HG03457 (cell line): ENCODE data around the gene GUCA1A.

Experiments used
- ATAC-seq: cut with Tn5 transposase; IDR thresholded peaks from one replicate; pipeline ENCODE4 v1.9.1; 2021; ENCODE audit warnings: moderate number of reproducible peaks; ENCODE audit not compliant: unreplicated experiment

GUCA1A gene

DNA sequence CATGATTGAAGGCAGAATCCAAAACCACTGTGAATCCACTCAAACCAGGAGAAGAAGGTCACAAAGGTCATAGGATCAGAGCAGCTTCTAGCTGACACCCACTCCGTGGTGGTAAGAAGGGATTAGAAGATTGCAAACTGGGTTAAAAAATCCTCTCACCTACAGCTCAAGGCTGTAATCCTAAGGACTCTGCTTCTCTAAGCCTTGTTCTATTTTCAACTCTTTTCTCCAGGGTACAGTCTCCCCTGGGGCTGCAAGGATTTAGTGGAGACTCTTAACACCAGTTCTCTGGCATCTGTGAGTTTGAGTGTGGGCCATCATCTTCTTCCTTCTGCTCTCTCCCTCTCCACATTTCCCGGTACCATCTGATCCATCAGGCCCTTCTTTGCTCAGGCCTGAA is at the start of gene GUCA1A:
Gene GUCA1A (plus strand): TSS at position 264 of the 400 bp plus-strand sequence. CDS start 250 bp downstream, outside the sequence.
- ATAC-seq, result no peak

DNA sequence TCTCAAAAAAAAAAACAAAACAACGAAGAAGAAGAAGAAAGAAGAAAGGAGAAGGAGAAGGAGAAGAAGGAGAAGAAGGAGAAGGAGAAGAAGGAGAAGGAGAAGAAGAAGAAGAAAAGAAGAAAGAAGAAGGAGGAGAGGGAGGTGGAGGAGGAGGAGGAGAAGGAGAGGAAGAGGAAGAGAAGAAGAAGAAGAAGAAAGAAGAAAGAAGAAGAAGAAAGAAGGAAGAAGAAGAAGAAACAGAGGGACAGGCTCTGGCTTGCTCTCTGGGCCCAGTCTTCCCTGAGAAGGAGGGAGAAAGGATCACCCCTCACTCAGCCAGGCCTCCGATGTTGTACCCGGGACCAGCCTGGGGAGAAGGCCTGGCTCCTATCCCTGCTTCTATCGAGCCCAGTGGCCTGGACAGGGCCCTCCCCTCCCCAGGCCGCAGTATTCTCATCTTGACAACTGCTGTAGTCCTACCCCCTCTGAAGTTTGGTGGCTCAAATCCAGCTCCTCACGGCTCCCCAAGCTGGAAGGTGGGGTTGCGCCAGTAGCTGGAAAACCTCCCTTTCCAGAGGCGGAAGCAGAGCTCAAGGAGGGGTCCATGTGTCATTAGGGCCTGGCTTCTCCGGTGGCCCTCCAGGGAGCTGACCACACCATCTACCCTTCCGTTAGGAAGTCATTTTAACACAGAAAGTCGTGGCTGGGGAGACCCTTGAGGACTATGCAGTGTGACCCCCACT is 49.6 kb upstream of the GUCA1A start:
- no peak for ATAC-seq

DNA sequence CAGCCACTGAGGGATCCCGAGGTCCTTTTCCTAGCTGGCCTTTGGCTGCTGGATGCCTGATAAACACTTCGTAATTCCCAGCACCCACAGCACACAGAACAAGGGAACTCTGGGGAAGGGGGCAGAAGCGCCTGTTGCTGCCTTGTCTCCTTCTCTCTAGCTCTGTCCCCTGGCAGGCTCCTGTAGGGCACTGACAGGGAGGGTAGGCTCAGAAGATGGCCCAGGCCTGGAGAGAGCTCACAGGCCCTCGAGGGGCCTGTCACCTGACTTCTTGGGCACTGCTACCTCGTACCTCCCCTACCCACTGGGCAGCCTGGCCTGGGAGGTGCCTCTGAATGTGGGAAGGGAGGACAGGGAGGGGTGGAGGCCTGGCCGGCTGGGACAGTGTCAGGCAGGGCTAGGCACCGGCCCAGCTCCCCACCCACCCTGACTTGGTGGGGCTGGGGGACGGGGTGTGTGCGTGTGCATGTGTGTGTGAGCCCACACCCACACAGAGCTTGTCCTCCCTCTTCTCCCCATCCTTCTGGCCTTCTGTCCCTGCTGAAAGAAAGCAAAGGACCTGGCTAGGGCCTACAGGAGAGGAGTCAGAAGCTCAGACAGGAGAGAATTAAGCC is 48.8 kb upstream of the GUCA1A start:
- ATAC-seq, result no peak

DNA sequence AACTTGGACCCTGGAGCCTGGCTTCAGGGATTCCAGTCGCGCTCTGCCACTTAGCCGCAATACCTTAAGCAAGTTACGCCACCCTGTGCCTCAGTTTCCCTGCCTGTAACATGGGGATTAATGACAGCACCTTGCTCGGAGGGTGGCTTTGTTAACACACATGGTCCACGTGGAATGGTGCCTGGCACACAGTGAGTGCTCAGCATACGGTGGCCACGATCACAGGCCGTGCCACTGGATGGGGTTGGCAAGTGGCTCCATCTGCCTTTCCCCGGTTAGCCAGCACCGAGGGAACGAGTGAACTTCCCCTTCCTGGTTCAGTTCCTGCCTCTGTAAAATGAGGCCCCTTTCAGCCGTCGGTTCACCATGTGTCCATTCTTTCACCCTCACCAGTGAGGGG is 47.9 kb upstream of the GUCA1A start:
- no peak for ATAC-seq

DNA sequence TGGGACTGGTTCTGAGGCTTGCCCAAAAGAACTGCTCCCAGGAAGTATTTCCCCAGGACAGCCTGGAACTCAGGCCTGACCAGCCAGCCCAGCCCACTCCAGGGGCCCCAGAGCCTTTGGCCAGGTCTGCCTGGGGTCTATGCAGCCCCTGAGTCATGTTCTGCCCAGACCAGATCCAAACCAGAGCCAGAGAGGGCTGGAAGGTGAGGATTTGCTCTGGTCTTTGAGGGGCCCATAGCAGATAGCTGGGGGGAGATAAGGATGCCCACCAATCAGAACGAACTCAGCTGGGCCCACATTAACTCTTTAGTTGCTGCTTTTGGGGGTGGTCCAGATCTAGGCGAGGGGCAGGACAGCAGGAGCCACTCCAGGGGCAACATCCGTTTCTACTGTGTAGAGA is 47.5 kb upstream of the GUCA1A start:
- no peak for ATAC-seq

DNA sequence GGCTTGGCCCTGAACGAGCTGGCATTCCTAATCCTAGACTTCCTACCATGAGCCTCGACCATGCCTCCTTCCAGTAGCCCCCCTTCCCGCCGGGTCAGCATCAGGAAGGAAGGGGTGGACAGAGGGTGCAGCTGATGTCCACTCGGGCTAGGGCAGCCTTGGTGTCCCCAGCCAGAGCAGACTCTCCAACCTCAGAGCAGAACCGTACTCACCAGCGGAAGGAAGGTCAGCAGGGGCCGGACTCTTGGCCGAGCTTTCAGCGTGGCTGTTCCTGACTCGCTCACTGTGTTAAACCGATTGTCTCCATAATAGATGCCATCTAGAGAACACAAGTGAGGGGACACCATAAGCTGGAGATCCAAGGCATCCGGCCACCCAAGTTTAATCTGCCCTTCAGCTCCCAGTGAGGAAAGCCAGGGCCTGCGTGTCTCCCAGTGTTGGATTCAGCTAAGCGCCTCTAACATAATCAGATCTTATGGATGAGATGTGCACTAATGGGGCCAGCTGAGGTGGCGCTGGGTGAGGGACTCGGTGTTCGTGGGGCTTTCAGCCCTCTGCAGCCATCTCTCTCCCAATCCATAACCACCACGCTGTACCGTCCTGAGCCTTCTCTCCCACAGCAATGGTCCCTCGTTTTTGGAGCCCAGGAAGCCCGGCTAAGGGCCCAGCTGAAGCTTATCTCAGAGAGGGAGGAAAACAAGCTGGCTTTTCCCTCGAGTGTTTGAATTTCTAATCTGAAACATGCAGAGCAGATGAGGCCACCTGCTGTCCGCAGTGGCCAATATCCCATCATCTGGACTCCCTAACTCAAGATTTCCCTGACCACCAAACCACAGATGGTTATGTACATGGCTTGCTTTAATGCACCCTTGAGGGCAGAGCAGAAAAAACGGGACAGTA is 44.5 kb upstream of the GUCA1A start:
- ATAC-seq, result no peak

DNA sequence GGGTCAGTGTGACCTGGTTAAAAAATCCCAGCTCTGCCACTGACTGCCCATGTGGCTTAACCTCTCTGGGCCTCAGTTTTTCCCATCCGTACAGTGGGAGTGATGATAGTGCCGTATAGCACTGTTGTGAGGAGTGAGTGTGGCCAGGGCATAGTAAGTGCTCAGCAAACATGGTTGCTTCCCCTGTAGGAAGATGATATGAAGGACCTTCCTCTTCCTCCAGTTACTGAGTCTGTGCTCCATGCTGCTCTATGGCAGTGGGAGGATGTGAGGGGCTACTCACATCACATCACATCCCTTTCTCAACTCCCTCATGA is 43.8 kb upstream of the GUCA1A start:
- ATAC-seq, result no peak

DNA sequence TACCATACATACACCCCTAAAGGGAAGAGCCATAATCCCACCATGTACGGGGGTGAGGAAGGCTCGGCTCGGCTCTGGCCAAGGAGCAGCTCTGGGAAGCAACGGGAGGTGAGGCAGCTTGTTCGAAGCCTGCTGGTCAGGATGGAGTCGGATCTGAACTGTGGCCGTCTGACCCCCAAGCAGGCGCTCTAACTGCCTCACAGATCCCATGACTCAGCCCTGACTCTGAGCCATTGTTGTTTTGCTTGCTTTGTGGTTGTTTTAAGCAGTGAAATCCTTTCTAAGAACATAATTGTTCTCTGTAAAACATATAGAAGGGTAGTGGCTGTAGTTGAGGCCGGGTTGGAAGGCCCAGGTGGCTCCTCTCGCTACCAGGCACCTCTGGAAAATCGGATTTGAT is 41.6 kb upstream of the GUCA1A start:
- no peak for ATAC-seq

DNA sequence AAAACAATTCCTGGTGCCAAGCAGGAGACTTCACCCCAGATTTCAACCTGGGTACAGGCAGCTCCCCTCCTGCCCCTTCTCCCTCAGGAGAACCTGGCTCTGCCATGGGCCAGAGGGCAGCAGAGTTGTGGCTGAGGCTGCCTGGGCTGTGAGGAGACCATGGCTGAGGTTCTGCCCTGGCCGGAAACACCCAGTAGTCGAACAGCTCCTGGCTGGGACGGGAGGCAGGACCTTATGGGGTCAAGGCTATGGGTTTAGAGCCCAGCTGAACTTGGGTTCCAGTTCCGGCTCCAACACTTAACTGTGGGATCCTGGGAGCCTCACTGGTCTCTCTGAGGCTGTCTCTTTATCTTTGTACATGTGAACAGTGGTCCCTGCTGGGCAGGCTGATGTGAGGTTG is 39.2 kb upstream of the GUCA1A start:
- ATAC-seq, result no peak

DNA sequence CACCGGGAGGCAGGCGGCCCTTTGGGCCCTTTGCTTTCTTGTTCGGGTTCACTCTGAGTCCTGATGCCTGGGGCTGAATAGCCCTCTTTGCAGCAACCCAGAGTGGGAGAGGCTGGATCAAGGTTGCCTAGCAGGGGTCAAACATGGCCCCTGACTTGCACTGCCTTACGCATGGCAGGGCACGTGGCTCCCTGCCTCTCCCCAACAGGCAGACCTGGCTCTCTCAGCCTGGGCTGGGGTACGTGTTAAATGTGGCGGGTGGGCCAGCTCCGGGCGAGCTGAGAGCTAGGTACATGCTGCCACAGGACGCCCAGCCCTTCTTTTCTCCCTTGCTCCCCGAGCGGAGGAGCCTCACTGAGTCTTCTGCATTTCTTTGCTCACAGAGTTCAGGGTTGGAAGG is 38.0 kb upstream of the GUCA1A start:
- ATAC-seq, result no peak

DNA sequence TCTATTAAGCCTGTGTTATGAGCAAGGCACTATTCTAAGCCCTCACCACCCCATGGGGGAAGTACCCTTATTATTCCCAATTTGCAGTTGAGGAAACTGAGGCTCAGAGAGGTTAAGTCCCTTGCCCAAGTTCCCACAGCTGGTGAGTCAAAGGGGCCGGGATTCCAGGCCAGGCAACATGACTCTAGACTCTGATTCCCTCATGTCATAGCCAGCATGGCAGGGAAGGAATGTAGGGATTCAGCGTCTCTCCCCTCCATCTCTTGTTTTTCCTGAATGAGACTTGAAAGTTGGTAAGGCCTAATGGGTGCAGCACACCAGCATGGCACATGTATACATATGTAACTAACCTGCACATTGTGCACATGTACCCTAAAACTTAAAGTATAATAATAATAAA is 37.4 kb upstream of the GUCA1A start:
- no peak for ATAC-seq

DNA sequence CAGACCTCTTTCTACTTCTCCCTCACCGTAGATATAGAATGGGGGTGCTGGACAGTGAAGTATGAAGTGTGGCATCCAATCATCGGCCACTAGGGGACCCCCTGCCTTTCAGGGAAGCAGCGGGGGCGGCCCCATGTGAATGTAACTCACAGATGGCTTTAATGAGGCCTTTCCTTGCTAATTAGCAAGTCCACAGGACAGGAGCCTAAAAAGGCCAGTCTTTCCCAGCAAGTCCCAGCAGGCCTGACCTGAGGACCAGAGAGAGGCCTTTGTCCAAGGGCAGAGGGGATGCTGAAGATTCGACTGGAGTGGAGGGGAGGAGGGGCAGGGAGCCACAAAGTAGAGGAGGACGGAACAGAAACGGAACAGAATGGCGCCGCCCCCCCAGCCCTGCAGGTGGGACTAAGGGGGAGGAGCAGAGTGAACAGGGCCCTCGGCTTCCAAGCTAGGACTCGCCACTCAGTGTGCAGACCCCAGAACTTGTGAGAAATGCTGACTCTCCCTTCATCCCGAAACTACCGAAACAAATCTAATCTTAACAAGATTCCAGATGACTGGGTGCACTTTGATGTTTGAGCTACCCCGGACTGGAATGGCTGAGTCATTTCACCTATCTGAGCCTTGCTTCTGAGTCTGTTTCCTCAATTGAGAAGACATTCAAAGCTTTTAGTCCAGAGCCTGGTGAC is 36.5 kb upstream of the GUCA1A start:
- ATAC-seq, result no peak

DNA sequence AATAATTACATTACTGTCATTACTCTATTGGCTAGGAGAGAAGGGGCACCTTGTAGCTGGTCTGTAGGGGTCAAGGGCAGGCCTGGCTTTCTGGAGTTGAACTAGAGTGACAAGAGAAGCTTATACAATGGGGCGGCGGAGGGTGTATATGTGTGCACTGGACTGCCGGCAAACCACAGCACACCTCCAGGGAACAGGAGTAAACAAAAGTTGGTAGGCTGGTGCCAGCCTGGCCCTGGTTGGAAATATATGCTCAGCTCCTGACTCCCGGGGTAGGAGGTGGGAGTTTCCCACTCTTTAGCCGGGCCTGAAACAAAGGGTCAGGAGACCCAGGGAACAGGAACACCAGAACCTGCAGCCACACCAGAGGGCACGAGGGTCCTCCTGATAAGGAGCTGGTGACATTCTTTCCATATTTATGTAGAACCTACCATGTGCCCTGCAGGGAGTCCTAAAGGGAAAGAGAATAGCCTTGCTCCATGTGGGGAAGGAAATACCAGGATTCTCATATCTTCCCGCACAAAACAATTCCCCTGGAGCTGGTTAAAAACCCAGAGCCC is 35.9 kb upstream of the GUCA1A start:
- ATAC-seq, result no peak

DNA sequence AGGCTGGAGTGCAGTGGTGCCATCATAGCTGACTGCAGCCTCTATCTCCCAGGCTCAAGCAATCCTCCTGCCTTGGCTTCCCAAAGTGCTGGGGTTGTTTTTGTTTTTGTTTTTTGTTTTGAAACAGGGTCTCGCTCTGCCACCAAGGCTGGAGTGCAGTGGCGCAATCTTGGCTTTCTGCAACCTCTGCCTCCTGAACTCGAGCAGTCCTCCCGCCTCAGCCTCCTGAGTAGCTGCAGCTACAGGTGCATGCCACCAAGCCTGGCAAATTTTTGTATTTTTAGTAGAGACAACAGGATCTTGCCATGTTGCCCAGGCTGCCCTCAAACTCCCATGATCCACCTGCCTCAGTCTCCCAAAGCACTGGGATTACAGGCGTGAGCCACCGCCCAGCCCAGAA is 35.0 kb upstream of the GUCA1A start:
- no peak for ATAC-seq

DNA sequence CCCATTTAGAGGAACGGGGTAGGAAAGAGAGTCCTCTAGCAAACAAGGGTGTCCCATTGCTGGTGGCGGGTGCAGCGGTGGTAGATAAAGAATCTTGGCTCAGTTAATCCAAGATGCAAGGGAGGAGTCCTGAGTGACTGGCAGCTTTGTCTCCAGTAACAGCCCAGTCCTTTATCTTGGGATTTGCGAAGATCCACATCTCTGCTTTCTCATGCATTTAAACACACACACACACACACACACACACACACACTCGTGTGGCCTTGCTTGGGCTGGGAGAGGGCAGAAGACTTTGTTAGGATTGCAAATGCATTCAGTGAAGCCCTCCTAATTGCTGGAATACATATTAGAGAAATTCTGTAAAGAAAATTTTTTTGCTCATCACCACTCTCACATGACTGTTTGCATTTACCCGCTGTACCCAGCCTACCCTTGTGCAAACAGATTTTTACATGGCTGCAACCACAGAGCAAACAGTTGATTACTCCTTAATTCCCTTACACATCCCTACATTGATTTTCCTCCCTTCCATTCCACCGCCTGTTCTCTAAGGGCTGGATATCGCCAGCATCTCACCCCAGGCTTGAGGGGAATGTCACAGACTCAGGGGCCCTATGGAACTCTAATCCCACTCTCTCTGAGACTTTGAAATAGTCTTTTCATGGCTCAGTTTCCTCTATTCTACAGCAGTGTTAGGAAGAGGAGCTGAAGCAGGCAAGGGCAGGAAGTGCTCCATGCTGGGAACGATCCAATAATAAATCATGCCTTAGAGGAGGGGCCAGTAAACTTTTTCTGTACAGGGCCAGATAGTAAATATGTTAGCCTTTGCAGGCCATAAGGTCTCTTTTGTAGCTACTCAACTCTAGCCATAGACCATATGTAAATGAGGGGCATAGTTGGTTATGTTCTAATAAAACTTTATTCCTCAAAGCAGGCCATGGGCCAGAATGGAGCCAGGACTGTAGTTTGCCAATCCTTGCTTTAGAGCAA is 34.2 kb upstream of the GUCA1A start:
- no peak for ATAC-seq

DNA sequence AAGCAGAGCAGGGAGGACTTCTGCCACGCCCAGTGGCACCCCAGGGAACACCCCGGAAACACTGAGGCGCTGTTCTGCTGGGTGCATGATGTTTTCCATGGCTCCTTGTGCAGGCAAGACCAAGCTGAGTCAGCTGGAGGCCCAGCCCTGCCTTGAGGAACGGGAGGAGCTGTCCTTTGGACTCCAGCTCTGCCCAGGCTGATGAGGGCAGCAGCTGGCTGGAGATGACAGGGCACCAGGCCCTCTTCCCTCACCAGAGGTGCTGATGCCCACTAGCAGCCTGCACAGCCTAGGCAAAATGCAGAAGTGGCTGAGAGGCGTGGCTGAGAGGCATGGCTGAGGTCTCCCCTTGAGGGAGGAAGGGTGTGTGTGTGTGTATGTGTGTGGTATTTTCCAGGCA is 33.1 kb upstream of the GUCA1A start:
- ATAC-seq, result no peak

DNA sequence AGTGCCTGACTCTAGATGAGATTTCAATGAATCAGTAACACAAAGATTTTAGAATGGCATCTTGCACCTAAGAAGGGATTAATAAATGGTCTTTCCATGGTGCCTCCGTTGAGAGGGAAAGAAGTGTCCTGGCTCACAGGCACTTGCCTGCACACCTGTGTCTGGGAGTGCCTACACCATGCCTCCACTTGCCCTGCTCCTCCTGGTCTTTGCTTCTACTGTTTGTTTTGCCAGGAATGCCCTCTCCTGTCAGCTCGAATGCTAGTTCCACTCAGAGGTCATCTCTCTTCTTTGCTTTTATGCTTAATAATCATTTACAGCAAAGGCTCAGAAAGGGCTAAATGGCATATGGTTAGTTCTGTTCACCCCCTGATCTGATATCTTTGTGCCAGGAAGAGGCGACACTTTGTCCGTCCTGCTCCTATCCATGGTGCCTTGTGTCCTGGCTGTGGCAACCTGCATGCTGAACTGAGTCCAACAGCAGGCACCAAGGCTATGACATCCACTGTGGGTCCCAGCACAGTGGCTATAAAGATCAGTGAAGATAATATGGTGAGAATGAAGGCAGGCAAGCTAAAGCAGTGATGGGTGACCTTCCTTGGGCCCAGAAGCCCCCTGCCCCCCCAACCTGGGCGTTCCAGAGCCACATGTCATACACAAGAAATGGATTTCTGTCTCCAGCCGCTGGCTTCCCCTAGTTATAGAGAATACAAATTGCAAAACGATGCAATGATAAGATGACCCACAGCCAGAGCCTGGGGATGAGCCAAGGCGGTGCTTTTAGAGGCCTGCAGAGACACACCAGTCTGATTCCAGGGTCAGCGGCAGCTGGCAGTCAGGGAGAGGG is 32.2 kb upstream of the GUCA1A start:
- no peak for ATAC-seq

DNA sequence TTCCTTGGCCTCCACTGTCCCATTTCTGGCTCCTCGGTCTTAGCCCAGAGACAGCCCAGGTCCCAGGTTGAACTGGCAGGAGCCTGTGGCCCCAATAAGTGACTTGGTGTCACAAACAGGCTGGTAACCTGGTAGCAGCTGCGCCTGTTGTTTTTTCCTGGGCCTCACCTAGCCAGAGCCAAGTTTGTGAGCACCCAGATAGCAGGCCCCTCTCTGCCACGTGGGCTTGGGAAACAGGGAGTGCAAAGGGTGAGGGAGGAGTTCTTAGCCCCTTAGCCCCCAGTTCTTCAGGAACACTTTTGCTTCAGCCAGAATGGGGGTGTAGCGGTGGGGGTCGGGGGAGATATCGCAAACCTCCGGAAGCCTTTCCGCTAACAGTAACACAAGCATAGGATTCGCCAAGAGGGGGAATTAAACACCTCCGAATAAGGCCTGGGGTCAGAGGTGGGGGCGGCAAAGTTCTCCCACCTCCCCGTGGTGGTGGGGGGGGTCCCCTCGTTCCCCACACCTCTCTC is 31.5 kb upstream of the GUCA1A start:
- no peak for ATAC-seq
